HG03045 (cell line): Measurements from ENCODE around the gene VPREB3.

Experiments used
- ATAC-seq: cut with Tn5 transposase; IDR thresholded peaks from one replicate; pipeline ENCODE4 v1.9.1; 2021; ENCODE audit warnings: mild to moderate bottlenecking, moderate library complexity; ENCODE audit not compliant: unreplicated experiment

VPREB3 gene

DNA sequence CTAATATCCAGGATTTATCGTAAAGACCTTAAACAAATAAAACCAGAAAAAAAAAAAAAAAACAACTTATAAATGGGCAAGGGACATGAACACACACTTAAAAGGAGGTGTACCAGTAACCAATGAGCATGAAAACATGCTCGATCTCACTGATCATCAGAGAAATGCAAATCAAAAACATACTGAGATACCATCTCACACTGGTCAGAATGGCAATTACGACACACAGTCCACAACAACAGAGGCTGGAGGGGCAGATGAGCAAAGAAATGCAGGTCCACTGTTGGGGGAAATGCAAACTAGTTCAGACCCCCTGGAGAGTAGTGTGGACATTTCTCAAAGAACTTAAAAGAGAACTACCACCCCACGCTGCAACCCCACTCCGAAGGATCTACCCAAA is 50.2 kb downstream of the VPREB3 start:
- no peak for ATAC-seq
